Measurements from ENCODE around the gene DLGAP4.

GRCh38 chr20:36362978-36363713, 57.0 kb downstream of the DLGAP4 start:
- TF ChIP-seq EZH2 (IDR thresholded peaks at IDR 0.05; ENCODE audit: insufficient read depth, poor library complexity, severe bottlenecking) = no peak
- no peak for TF ChIP-seq EZH2phosphoT487 (IDR thresholded peaks at IDR 0.05; ENCODE audit: insufficient read depth, low read depth)
